Mucosa of descending colon (tissue), 3 donors: ENCODE results near the gene NUMB. TPM values are rescaled to one million over a fixed set of nuclear protein-coding genes. Genes with fewer than 3 reads are reported as not detected.

Source experiments
- ATAC-seq: fragments of 200-7000 bp; cut with Tn5 transposase; one replicate; pipeline ENCODE4 v1.9.1; 2020; ENCODE audit warnings: mild to moderate bottlenecking, moderate library complexity
- DNase-seq, 3 donors: peaks; one replicate each; pipeline ENCODE4 v3.0.0-alpha.2; 2020
- H3K36me3 ChIP-seq: fragments of 200-600 bp; one replicate; pipeline ENCODE4 v1.8.0; 2021; ENCODE audit warnings: low read depth, mild to moderate bottlenecking
- H3K4me1 ChIP-seq: fragments of 200-600 bp; one replicate; pipeline ENCODE4 v1.8.0; 2021; ENCODE audit warnings: low read depth, mild to moderate bottlenecking
- H3K4me3 ChIP-seq: fragments of 200-600 bp; one replicate; pipeline ENCODE4 v1.8.0; 2021; ENCODE audit warnings: mild to moderate bottlenecking
- H3K9me3 ChIP-seq: fragments of 200-600 bp; one replicate; pipeline ENCODE4 v1.8.0; 2021; ENCODE audit warnings: mild to moderate bottlenecking
- intact Hi-C, 2 donors: fragments of 100-400 bp; cut with DNase I in 1 of 2; cut with micrococcal nuclease in 1 of 2; formaldehyde crosslinking; loops; one replicate each; pipeline versions ENCODE4 v1.11.0 to v1.11.1; 2022; cut with DNase I, micrococcal nuclease
- total RNA-seq, 3 donors: library from RNA; stranded (reverse); fragmentation: NEBNext Ultra II Directional in 2 of 3; extraction: Animal tissue kit (Norgen Biotek cat#: 25700) in 2 of 3; gene quantifications; one replicate each; pipeline versions ENCODE4 v1.2.1 to v1.2.4, GENCODE V29; 2021 to 2023
- TF ChIP-seq, protein P1 (sequence below): fragments of 200-600 bp; IDR thresholded peaks from one replicate; pipeline ENCODE4 v1.8.0; 2022; ENCODE audit warnings: antibody characterized with exemption, mild to moderate bottlenecking
- donor health status: DM: no; HTN: no; CAD: no; lungs with moderate emphysema.
- donor health status: DM: no; HTN: no; CAD: no.
- donor health status: DM: no; HTN: yes; CAD: no.

The NUMB gene
- total RNA-seq, 3 donors from 2014 or later: 98.5 to 115 (median 112) TPM

DNA sequence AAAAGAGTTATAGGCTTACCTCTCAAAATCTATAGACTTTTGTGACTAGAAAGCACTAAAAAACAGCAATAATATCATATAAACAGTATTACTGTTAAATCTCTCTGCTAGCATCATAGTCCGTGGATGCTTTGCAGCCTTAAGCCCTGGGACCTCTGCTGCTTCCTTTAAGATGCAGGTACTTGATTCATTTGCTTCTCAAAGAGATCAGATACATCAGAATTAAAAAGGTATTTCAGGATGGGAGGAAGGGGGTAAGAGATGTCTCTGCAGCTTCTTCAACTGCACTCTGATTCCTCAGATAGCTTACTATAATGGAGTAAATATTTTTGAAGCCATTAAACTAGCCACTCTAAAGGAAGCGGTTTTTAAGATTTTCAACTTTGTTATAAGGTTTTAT, 171.7 kb downstream of the NUMB start:
- intact Hi-C loops: no loop called here
- Histone ChIP-seq H3K4me3 (no peak overlapping the region), H3K36me3 (no peaks in the 10 kb centered on the region), H3K4me1 (no peaks in the 10 kb centered on the region), H3K9me3 (no peaks in the 10 kb centered on the region)
- ATAC-seq (no peak), DNase-seq (no peak)
- TF ChIP-seq, protein P1, sequence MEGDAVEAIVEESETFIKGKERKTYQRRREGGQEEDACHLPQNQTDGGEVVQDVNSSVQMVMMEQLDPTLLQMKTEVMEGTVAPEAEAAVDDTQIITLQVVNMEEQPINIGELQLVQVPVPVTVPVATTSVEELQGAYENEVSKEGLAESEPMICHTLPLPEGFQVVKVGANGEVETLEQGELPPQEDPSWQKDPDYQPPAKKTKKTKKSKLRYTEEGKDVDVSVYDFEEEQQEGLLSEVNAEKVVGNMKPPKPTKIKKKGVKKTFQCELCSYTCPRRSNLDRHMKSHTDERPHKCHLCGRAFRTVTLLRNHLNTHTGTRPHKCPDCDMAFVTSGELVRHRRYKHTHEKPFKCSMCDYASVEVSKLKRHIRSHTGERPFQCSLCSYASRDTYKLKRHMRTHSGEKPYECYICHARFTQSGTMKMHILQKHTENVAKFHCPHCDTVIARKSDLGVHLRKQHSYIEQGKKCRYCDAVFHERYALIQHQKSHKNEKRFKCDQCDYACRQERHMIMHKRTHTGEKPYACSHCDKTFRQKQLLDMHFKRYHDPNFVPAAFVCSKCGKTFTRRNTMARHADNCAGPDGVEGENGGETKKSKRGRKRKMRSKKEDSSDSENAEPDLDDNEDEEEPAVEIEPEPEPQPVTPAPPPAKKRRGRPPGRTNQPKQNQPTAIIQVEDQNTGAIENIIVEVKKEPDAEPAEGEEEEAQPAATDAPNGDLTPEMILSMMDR: no peak

GRCh38 chr14:73285979-73286378, 172.4 kb downstream of the NUMB start:
- ATAC-seq: no peak
- intact Hi-C loops: no loop called here
- H3K36me3 ChIP-seq: no peaks in the 10 kb centered on the region

GRCh38 chr14:73283608-73284379, 174.6 kb downstream of the NUMB start:
- Histone ChIP-seq H3K9me3 (no peaks in the 10 kb centered on the region), H3K36me3 (no peaks in the 10 kb centered on the region), H3K4me1 (no peaks in the 10 kb centered on the region), H3K4me3 (no peak overlapping the region)
- TF ChIP-seq, protein P1: no peak
- no peak for DNase-seq
- intact Hi-C loops: no loop called here
- no peak for ATAC-seq

More at GRCh38 chr14:73285979-73286378, 172.4 kb downstream of the NUMB start:
- H3K4me1 ChIP-seq: no peaks in the 10 kb centered on the region
- TF ChIP-seq, protein P1: no peak
- H3K9me3 ChIP-seq: no peaks in the 10 kb centered on the region
- H3K4me3 ChIP-seq: no peak overlapping the region
- DNase-seq: no peak

GRCh38 chr14:73280903-73281302, 177.4 kb downstream of the NUMB start:
- no peaks in the 10 kb centered on the region for H3K9me3 ChIP-seq
- no peak for ATAC-seq
- no peak for DNase-seq
- H3K4me1 ChIP-seq: no peaks in the 10 kb centered on the region
- H3K4me3 ChIP-seq: no peak overlapping the region
- TF ChIP-seq, protein P1: no peak
- intact Hi-C loops: no loop called here
- peaks cover 5% of the 10 kb centered on the region for H3K36me3 ChIP-seq

DNA sequence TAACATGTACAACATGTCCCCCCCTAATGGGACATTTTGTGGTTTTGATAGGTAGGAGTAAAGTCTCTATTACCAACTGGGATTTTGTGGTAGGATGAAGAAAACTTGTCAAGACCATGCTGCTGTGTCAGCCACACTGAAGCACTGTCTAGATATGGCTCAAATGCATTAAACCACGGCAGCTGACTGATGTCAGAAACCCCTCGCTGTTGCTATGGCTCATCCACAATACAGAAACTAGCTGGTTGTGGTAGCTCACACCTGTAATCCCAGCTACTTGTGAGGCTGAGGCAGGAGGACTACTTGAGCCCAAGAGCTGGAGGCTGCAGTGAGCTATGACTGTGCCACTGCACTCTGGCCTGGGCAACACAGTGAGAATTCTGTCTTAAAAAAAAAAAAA, 181.0 kb downstream of the NUMB start:
- no peak for ATAC-seq
- intact Hi-C loops: no loop called here
- H3K4me1 ChIP-seq: no peaks in the 10 kb centered on the region
- TF ChIP-seq, protein P1: no peak
- H3K36me3 ChIP-seq: peaks cover 5% of the 10 kb centered on the region
- no peak for DNase-seq
- H3K9me3 ChIP-seq: no peaks in the 10 kb centered on the region
- H3K4me3 ChIP-seq: no peak overlapping the region
